Endodermal cell (in vitro differentiated cells): ENCODE measurements around the gene ZBTB16. TPM values are rescaled to one million over a fixed set of nuclear protein-coding genes. Genes with fewer than 3 reads are reported as not detected.

ENCODE experiments used
- DNase-seq: peaks from one replicate; pipeline ENCODE4 v3.0.0-alpha.2; 2017
- H3K27ac ChIP-seq: 2 replicates; pipeline ENCODE4 v1.5.1; 2013; ENCODE audit warnings: mild to moderate bottlenecking, low read depth, low read length, moderate library complexity
- H3K27me3 ChIP-seq: 2 replicates; pipeline ENCODE4 v1.6.1; 2013; ENCODE audit warnings: mild to moderate bottlenecking, low read length, moderate library complexity; ENCODE audit not compliant: insufficient read depth, control insufficient read depth, poor library complexity, severe bottlenecking
- H3K36me3 ChIP-seq: 2 replicates; pipeline ENCODE4 v1.7.0; 2013; ENCODE audit warnings: mild to moderate bottlenecking, low read length, moderate library complexity; ENCODE audit not compliant: control insufficient read depth, insufficient read depth
- H3K4me1 ChIP-seq: one replicate; pipeline ENCODE4 v1.7.0; 2013; ENCODE audit warnings: low read length; ENCODE audit not compliant: control insufficient read depth, insufficient read depth
- H3K4me3 ChIP-seq: 2 replicates; pipeline ENCODE4 v1.5.1; 2013; ENCODE audit warnings: mild to moderate bottlenecking, low read length, moderate library complexity
- H3K9ac ChIP-seq: 2 replicates; pipeline ENCODE4 v1.6.1; 2013; ENCODE audit warnings: mild to moderate bottlenecking, low read length, moderate library complexity; ENCODE audit not compliant: poor library complexity, severe bottlenecking; ENCODE audit errors: extremely low read depth
- H3K9me3 ChIP-seq: 2 replicates; pipeline ENCODE4 v1.6.1; 2013; ENCODE audit warnings: mild to moderate bottlenecking, low read length, moderate library complexity; ENCODE audit not compliant: control insufficient read depth
- H3K27ac Mint-ChIP-seq: 2 replicates; pipeline ENCODE4 v1.8.0; 2020; ENCODE audit warnings: mixed read lengths
- H3K27me3 Mint-ChIP-seq: 2 replicates; pipeline ENCODE4 v1.8.0; 2021; ENCODE audit warnings: mild to moderate bottlenecking, mixed read lengths; ENCODE audit not compliant: insufficient read depth
- H3K36me3 Mint-ChIP-seq: 2 replicates; pipeline ENCODE4 v1.8.0; 2020; ENCODE audit warnings: low read depth, mixed read lengths
- H3K4me1 Mint-ChIP-seq: 2 replicates; pipeline ENCODE4 v1.8.0; 2020; ENCODE audit warnings: mixed read lengths
- H3K4me3 Mint-ChIP-seq: 2 replicates; pipeline ENCODE4 v1.8.0; 2020; ENCODE audit warnings: mild to moderate bottlenecking, moderate library complexity, mixed read lengths
- H3K9me3 Mint-ChIP-seq: 2 replicates; pipeline ENCODE4 v1.8.0; 2020; ENCODE audit warnings: mild to moderate bottlenecking, mixed read lengths
- WGBS, 2 experiments: methylation state at CpG; one replicate each; pipeline versions ENCODE4 v1.1.5 to v1.1.7; 2013; ENCODE audit warnings: missing lambda C conversion rate in 2 of 2, mixed read lengths in 1 of 2; ENCODE audit not compliant: insufficient coverage in 1 of 2, insufficient read length in 1 of 2; 5-methylcytosine and 5-hydroxymethylcytosine counted together
- total RNA-seq, 2 donors: library from RNA; stranded (reverse); fragmentation: NEBNext Ultra II Directional in 1 of 2; extraction: Animal tissue kit (Norgen Biotek cat#: 25700) in 1 of 2; gene quantifications; 2 replicates in 1 of 2; 3 replicates in 1 of 2; pipeline ENCODE4 v1.2.1, GENCODE V29; 2021
- TF ChIP-seq, protein P1 (sequence below): fragments of 200-600 bp; sonication (generic); conservative IDR thresholded peaks from 2 replicates; pipeline ENCODE4 v1.5.0; 2021; ENCODE audit warnings: antibody characterized with exemption, mild to moderate bottlenecking

The ZBTB16 gene
- total RNA-seq, 2 donors from 2014 or later = 4.1 to 5.8 TPM

GRCh38 chr11:114262681-114263512, 203.4 kb downstream of the ZBTB16 start:
- Histone ChIP-seq H3K27ac (no peak overlapping the region), H3K4me1 (no peaks in the 10 kb centered on the region), H3K9ac (no peak overlapping the region), H3K4me3 (no peak overlapping the region), H3K36me3 (no peaks in the 10 kb centered on the region), H3K27me3 (no peaks in the 10 kb centered on the region), H3K9me3 (no peaks in the 10 kb centered on the region)
- WGBS, 2 experiments = 45 to 49% methylated on average over 7 to 9 of the region's 9 CpGs
- H3K9me3 Mint-ChIP-seq = no peaks in the 10 kb centered on the region
- H3K27me3 Mint-ChIP-seq = peaks cover 6% of the 10 kb centered on the region
- peak; percentile 71 for DNase-seq
- no peak overlapping the region for H3K27ac Mint-ChIP-seq
- TF ChIP-seq, protein P1, sequence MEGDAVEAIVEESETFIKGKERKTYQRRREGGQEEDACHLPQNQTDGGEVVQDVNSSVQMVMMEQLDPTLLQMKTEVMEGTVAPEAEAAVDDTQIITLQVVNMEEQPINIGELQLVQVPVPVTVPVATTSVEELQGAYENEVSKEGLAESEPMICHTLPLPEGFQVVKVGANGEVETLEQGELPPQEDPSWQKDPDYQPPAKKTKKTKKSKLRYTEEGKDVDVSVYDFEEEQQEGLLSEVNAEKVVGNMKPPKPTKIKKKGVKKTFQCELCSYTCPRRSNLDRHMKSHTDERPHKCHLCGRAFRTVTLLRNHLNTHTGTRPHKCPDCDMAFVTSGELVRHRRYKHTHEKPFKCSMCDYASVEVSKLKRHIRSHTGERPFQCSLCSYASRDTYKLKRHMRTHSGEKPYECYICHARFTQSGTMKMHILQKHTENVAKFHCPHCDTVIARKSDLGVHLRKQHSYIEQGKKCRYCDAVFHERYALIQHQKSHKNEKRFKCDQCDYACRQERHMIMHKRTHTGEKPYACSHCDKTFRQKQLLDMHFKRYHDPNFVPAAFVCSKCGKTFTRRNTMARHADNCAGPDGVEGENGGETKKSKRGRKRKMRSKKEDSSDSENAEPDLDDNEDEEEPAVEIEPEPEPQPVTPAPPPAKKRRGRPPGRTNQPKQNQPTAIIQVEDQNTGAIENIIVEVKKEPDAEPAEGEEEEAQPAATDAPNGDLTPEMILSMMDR = peak; percentile 79
- no peaks in the 10 kb centered on the region for H3K36me3 Mint-ChIP-seq
- H3K4me3 Mint-ChIP-seq = no peak overlapping the region
- H3K4me1 Mint-ChIP-seq = no peaks in the 10 kb centered on the region

- Mint-ChIP-seq H3K4me1 (no peaks in the 10 kb centered on the region), H3K27me3 (peaks cover 4% of the 10 kb centered on the region), H3K27ac (no peak overlapping the region), H3K9me3 (no peaks in the 10 kb centered on the region), H3K4me3 (no peak overlapping the region), H3K36me3 (no peaks in the 10 kb centered on the region)
- no peak for DNase-seq
- H3K9me3 ChIP-seq = no peaks in the 10 kb centered on the region
- H3K4me3 ChIP-seq = no peak overlapping the region
- H3K36me3 ChIP-seq = no peaks in the 10 kb centered on the region
- TF ChIP-seq, protein P1 = no peak
- no peak overlapping the region for H3K9ac ChIP-seq
- WGBS, 2 experiments = 73 to 90% methylated on average over 3 to 7 of the region's 7 CpGs
- no peaks in the 10 kb centered on the region for H3K4me1 ChIP-seq
- H3K27me3 ChIP-seq = no peaks in the 10 kb centered on the region
- no peak overlapping the region for H3K27ac ChIP-seq
Measured at GRCh38 chr11:114263513-114264170, 204.1 kb downstream of the ZBTB16 start.

- Histone ChIP-seq H3K4me3 (no peak overlapping the region), H3K4me1 (no peaks in the 10 kb centered on the region), H3K36me3 (no peaks in the 10 kb centered on the region), H3K9ac (no peak overlapping the region), H3K9me3 (no peaks in the 10 kb centered on the region), H3K27ac (no peak overlapping the region), H3K27me3 (no peaks in the 10 kb centered on the region)
- TF ChIP-seq, protein P1 = no peak
- no peaks in the 10 kb centered on the region for H3K36me3 Mint-ChIP-seq
- no peaks in the 10 kb centered on the region for H3K9me3 Mint-ChIP-seq
- H3K4me3 Mint-ChIP-seq = no peak overlapping the region
- no peaks in the 10 kb centered on the region for H3K4me1 Mint-ChIP-seq
- DNase-seq = no peak
- no peaks in the 10 kb centered on the region for H3K27me3 Mint-ChIP-seq
- H3K27ac Mint-ChIP-seq = no peak overlapping the region
- WGBS, 2 experiments = 94% methylated on average over 2 of the region's 2 CpGs; no CpG with 5 or more reads in 1 of the 2 experiments
Measured at GRCh38 chr11:114264381-114264780, 204.9 kb downstream of the ZBTB16 start.
